ENCODE data around the gene FGD4.

Gene FGD4

GRCh38 chr12:32659908-32660440, 260.6 kb downstream of the FGD4 start:
- in situ Hi-C loops (cut with MboI; ENCODE audit: low sequenced_read_pairs) = loop anchor here (25.0 kb wide), 3 partner anchors 198 to 998 kb away; partner anchors contain the start of gene ETFBKMT

- in situ Hi-C loops (cut with MboI; ENCODE audit: low sequenced_read_pairs) = loop anchor here (25.0 kb wide), 3 partner anchors 199 to 999 kb away; partner anchors contain the start of gene ETFBKMT
These were observed 262.3 kb downstream of the FGD4 start for GRCh38 chr12:32661706-32662105.

GRCh38 chr12:32662665-32663064, 263.3 kb downstream of the FGD4 start:
- in situ Hi-C loops (cut with MboI; ENCODE audit: low sequenced_read_pairs) = loop anchor here (25.0 kb wide), 3 partner anchors 200 to 1000 kb away; partner anchors contain the start of gene ETFBKMT

- in situ Hi-C loops (cut with MboI; ENCODE audit: low sequenced_read_pairs) = loop anchor here (25.0 kb wide), 3 partner anchors 204 to 1004 kb away; partner anchors contain the start of gene ETFBKMT
These were observed 266.7 kb downstream of the FGD4 start for GRCh38 chr12:32666018-32666417.

GRCh38 chr12:32669584-32669983, 270.2 kb downstream of the FGD4 start:
- in situ Hi-C loops (cut with MboI; ENCODE audit: low sequenced_read_pairs) = loop anchor here (25.0 kb wide), 3 partner anchors 207 to 1007 kb away; partner anchors contain the start of gene ETFBKMT

GRCh38 chr12:32671930-32672780, 272.8 kb downstream of the FGD4 start:
- in situ Hi-C loops (cut with MboI; ENCODE audit: low sequenced_read_pairs) = loop anchor here (25.0 kb wide), 3 partner anchors 210 to 1010 kb away; partner anchors contain the start of gene ETFBKMT

- in situ Hi-C loops (cut with MboI; ENCODE audit: low sequenced_read_pairs) = no loop called here
These were observed 279.9 kb downstream of the FGD4 start, which contains the start of gene DNM1L for GRCh38 chr12:32679091-32679919. Gene DNM1L, plus strand, starts transcription at chr12:32679301. Its CDS starts 63 bp downstream, at chr12:32679364.

GRCh38 chr12:32679920-32680237, 280.5 kb downstream of the FGD4 start:
- in situ Hi-C loops (cut with MboI; ENCODE audit: low sequenced_read_pairs) = no loop called here

GRCh38 chr12:32680787-32681186, 281.4 kb downstream of the FGD4 start:
- in situ Hi-C loops (cut with MboI; ENCODE audit: low sequenced_read_pairs) = no loop called here

- in situ Hi-C loops (cut with MboI; ENCODE audit: low sequenced_read_pairs) = no loop called here
These were observed 281.9 kb downstream of the FGD4 start for GRCh38 chr12:32681272-32681671.

GRCh38 chr12:32686340-32686739, 287.0 kb downstream of the FGD4 start:
- in situ Hi-C loops (cut with MboI; ENCODE audit: low sequenced_read_pairs) = no loop called here

GRCh38 chr12:32688786-32689185, 289.4 kb downstream of the FGD4 start:
- in situ Hi-C loops (cut with MboI; ENCODE audit: low sequenced_read_pairs) = no loop called here

GRCh38 chr12:32690927-32691326, 291.6 kb downstream of the FGD4 start:
- in situ Hi-C loops (cut with MboI; ENCODE audit: low sequenced_read_pairs) = no loop called here

GRCh38 chr12:32692358-32692757, 293.0 kb downstream of the FGD4 start:
- in situ Hi-C loops (cut with MboI; ENCODE audit: low sequenced_read_pairs) = no loop called here

GRCh38 chr12:32693036-32693435, 293.7 kb downstream of the FGD4 start:
- in situ Hi-C loops (cut with MboI; ENCODE audit: low sequenced_read_pairs) = no loop called here

Measured in HL-60/S4 treated with retinoic acid at 250 ng/mL for 4 days and 3 days (cell line).